SK-N-SH treated with all-trans-retinoic acid at 6 μM for 48 hours (cell line): Measurements from ENCODE around the gene SMAGP.
"Not testable (repeated sequence)": the region's sequence is repeated elsewhere in the genome, so short reads cannot be mapped to it uniquely, and the experiment has no call there.

Experiments used
- ARNTL ChIP-seq: fragments of 450-650 bp; formaldehyde crosslinking; IDR thresholded peaks from 2 replicates; pipeline ENCODE4 v1.5.0; 2020; ENCODE audit warnings: low read depth, mild to moderate bottlenecking, moderate library complexity, borderline replicate concordance
- OSR1 ChIP-seq: fragments of 250-450 bp; sonication (Bioruptor Pico); IDR thresholded peaks from 2 replicates; pipeline ENCODE4 v1.8.0; 2022; ENCODE audit warnings: moderate library complexity, mild to moderate bottlenecking, inconsistent platforms
- PPARA ChIP-seq: fragments of 250-450 bp; sonication (Bioruptor Pico); IDR thresholded peaks from 2 replicates; pipeline ENCODE4 v1.5.0; 2020; ENCODE audit warnings: mild to moderate bottlenecking, borderline replicate concordance
- RARB ChIP-seq: fragments of 250-450 bp; sonication (Bioruptor Pico); IDR thresholded peaks from 2 replicates; pipeline ENCODE4 v1.8.0; 2021; ENCODE audit warnings: mild to moderate bottlenecking, moderate library complexity
- SNAI2 ChIP-seq: fragments of 250-450 bp; sonication (Bioruptor Pico); IDR thresholded peaks from 2 replicates; pipeline ENCODE4 v1.5.0; 2020; ENCODE audit warnings: mild to moderate bottlenecking, moderate library complexity
- ZNF8 ChIP-seq: fragments of 450-650 bp; formaldehyde crosslinking; IDR thresholded peaks from 2 replicates; pipeline ENCODE4 v1.5.0; 2020; ENCODE audit warnings: mild to moderate bottlenecking, moderate library complexity
- TF ChIP-seq, protein P1 (sequence below): fragments of 250-450 bp; sonication (Bioruptor Pico); IDR thresholded peaks from 2 replicates; pipeline ENCODE4 v1.8.0; 2021; ENCODE audit warnings: low read depth, mild to moderate bottlenecking, moderate library complexity, borderline replicate concordance

DNA sequence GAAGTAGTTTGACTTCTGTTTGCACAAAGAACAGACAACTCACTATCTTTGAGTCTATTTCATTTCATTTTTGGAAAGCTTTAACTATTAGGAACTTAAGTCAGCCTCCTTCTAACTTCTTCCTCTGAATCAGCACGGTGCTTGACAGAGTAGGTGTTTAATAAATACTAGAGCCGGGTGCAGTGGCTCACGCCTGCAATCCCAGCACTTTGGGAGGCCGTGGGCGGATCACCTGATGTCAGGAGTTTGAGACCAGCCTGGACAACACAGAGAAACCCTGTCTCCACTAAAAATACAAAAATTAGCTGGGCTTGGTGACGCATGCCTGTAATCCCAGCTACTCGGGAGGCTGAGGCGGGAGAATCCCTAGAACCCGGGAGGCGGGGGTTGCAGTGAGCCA lies 30.6 kb upstream of the SMAGP start:
- TF ChIP-seq, protein P1, sequence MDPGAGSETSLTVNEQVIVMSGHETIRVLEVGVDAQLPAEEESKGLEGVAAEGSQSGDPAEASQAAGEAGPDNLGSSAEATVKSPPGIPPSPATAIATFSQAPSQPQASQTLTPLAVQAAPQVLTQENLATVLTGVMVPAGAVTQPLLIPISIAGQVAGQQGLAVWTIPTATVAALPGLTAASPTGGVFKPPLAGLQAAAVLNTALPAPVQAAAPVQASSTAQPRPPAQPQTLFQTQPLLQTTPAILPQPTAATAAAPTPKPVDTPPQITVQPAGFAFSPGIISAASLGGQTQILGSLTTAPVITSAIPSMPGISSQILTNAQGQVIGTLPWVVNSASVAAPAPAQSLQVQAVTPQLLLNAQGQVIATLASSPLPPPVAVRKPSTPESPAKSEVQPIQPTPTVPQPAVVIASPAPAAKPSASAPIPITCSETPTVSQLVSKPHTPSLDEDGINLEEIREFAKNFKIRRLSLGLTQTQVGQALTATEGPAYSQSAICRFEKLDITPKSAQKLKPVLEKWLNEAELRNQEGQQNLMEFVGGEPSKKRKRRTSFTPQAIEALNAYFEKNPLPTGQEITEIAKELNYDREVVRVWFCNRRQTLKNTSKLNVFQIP (CRISPR knock-in tag): not testable (repeated sequence)
- not testable (repeated sequence) for TF ChIP-seq PPARA (CRISPR knock-in tag); RARB (CRISPR knock-in tag); OSR1 (CRISPR knock-in tag); ZNF8 (CRISPR knock-in tag); ARNTL (CRISPR knock-in tag); SNAI2
